Measurements from ENCODE around the gene ELOVL6.

The ELOVL6 gene

DNA sequence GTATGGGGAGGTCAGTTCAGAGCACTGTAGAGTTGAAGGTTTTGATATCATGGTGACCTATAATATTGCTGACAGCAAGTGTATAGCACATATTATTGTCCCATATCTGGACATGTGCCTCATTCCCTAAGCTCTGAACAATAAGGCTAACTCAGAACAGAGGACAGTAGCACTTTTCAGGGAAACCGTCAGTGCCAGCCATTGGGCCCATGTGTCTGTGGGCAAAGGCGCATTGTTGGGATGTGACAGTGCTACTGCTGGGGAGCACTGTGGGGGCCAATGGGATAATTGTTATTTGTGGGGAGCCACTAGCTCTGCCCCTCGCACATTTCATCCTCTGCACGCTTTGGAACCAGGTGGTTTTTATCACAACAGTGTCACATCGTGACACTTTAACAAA, 136.2 kb downstream of the ELOVL6 start:
- no peak overlapping the region for H3K9ac ChIP-seq
- H3K4me1 ChIP-seq (ENCODE audit: low read depth, poor library complexity, severe bottlenecking), result peaks cover 47% of the 10 kb centered on the region
- H3K36me3 ChIP-seq (ENCODE audit: insufficient read depth), result no peaks in the 10 kb centered on the region
- no peak overlapping the region for H3K4me3 ChIP-seq (IDR thresholded peaks at IDR 0.05; ENCODE audit: insufficient read depth, low read depth, low read length)
- TF ChIP-seq, protein P1, sequence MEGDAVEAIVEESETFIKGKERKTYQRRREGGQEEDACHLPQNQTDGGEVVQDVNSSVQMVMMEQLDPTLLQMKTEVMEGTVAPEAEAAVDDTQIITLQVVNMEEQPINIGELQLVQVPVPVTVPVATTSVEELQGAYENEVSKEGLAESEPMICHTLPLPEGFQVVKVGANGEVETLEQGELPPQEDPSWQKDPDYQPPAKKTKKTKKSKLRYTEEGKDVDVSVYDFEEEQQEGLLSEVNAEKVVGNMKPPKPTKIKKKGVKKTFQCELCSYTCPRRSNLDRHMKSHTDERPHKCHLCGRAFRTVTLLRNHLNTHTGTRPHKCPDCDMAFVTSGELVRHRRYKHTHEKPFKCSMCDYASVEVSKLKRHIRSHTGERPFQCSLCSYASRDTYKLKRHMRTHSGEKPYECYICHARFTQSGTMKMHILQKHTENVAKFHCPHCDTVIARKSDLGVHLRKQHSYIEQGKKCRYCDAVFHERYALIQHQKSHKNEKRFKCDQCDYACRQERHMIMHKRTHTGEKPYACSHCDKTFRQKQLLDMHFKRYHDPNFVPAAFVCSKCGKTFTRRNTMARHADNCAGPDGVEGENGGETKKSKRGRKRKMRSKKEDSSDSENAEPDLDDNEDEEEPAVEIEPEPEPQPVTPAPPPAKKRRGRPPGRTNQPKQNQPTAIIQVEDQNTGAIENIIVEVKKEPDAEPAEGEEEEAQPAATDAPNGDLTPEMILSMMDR (conservative IDR thresholded peaks at IDR 0.05; ENCODE audit: low read depth, low read length), result no peak
- H3K4me2 ChIP-seq, result no peak overlapping the region
- H3K27me3 ChIP-seq (ENCODE audit: insufficient read depth, low read depth), result no peaks in the 10 kb centered on the region
- H2AFZ ChIP-seq (ENCODE audit: low read depth), result no peak overlapping the region
- no peak overlapping the region for H3K27ac ChIP-seq
- H4K20me1 ChIP-seq (ENCODE audit: insufficient read depth), result no peaks in the 10 kb centered on the region
- H3K79me2 ChIP-seq (ENCODE audit: insufficient read depth, low read depth), result no peaks in the 10 kb centered on the region

GRCh38 chr4:110061076-110061475, 137.3 kb downstream of the ELOVL6 start:
- no peaks in the 10 kb centered on the region for H4K20me1 ChIP-seq (ENCODE audit: insufficient read depth)
- no peaks in the 10 kb centered on the region for H3K27me3 ChIP-seq (ENCODE audit: insufficient read depth, low read depth)
- peak overlapping the region; percentile 78; the same call in 1 of the 2 replicates for H3K27ac ChIP-seq
- no peaks in the 10 kb centered on the region for H3K79me2 ChIP-seq (ENCODE audit: insufficient read depth, low read depth)
- H3K9ac ChIP-seq, result no peak overlapping the region
- no peak overlapping the region for H3K4me3 ChIP-seq (IDR thresholded peaks at IDR 0.05; ENCODE audit: insufficient read depth, low read depth, low read length)
- TF ChIP-seq, protein P1 (conservative IDR thresholded peaks at IDR 0.05; ENCODE audit: low read depth, low read length), result no peak
- H2AFZ ChIP-seq (ENCODE audit: low read depth), result no peak overlapping the region
- H3K4me1 ChIP-seq (ENCODE audit: low read depth, poor library complexity, severe bottlenecking), result peaks cover 58% of the 10 kb centered on the region
- H3K4me2 ChIP-seq, result 0 out of 2 replicates have a peak overlapping the region, but pooled peaks have one; percentile 94
- no peaks in the 10 kb centered on the region for H3K36me3 ChIP-seq (ENCODE audit: insufficient read depth)

DNA sequence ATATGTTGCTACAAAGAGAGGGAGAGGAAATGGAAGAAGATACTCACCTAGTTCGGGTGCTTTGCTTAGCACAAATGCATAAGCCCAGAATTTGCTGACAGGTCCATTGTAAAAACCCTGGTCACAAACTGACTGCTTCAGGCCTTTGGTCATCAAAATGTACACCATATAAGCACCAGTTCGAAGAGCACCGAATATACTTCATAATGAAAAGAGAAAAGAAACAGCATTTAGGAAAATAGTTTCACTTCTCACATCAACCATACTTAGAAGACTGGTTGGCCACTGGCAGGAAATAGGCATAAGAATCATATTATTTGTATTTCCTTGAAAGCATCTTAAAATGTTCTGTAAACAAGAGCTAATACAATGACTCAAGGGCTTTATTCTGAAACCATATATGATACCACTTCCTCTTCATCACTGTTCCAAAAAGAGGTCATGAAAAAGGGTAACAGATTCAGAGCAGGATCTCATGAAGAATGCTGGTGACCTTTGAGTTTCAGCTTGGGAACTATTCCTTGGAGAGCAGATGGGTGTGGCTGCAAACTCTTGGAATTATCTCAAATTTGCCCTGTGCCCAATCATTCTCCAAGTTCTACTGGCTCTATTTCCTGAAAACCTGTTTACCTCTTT, 138.7 kb downstream of the ELOVL6 start:
- no peak overlapping the region for H3K4me3 ChIP-seq (IDR thresholded peaks at IDR 0.05; ENCODE audit: insufficient read depth, low read depth, low read length)
- peak overlapping the region; percentile 31; the same call in 1 of the 2 replicates for H3K9ac ChIP-seq
- TF ChIP-seq, protein P1 (conservative IDR thresholded peaks at IDR 0.05; ENCODE audit: low read depth, low read length), result no peak
- no peaks in the 10 kb centered on the region for H3K27me3 ChIP-seq (ENCODE audit: insufficient read depth, low read depth)
- peak overlapping the region; percentile 94 for H3K4me2 ChIP-seq
- H4K20me1 ChIP-seq (ENCODE audit: insufficient read depth), result no peaks in the 10 kb centered on the region
- no peaks in the 10 kb centered on the region for H3K79me2 ChIP-seq (ENCODE audit: insufficient read depth, low read depth)
- H3K27ac ChIP-seq, result peak overlapping the region; percentile 78
- H2AFZ ChIP-seq (ENCODE audit: low read depth), result peak overlapping the region; percentile 28; the same call in 1 of the 2 replicates
- H3K4me1 ChIP-seq (ENCODE audit: low read depth, poor library complexity, severe bottlenecking), result peaks cover 70% of the 10 kb centered on the region
- H3K36me3 ChIP-seq (ENCODE audit: insufficient read depth), result no peaks in the 10 kb centered on the region

- TF ChIP-seq, protein P1 (conservative IDR thresholded peaks at IDR 0.05; ENCODE audit: low read depth, low read length), result no peak
- H3K36me3 ChIP-seq (ENCODE audit: insufficient read depth), result no peaks in the 10 kb centered on the region
- H4K20me1 ChIP-seq (ENCODE audit: insufficient read depth), result no peaks in the 10 kb centered on the region
- H3K27ac ChIP-seq, result peak overlapping the region; percentile 78
- H3K4me1 ChIP-seq (ENCODE audit: low read depth, poor library complexity, severe bottlenecking), result peaks cover 80% of the 10 kb centered on the region
- no peaks in the 10 kb centered on the region for H3K27me3 ChIP-seq (ENCODE audit: insufficient read depth, low read depth)
- H3K9ac ChIP-seq, result peak overlapping the region; percentile 31; the same call in 1 of the 2 replicates
- peak overlapping the region; percentile 94 for H3K4me2 ChIP-seq
- no peak overlapping the region for H3K4me3 ChIP-seq (IDR thresholded peaks at IDR 0.05; ENCODE audit: insufficient read depth, low read depth, low read length)
- peak overlapping the region; percentile 28; the same call in 1 of the 2 replicates for H2AFZ ChIP-seq (ENCODE audit: low read depth)
- no peaks in the 10 kb centered on the region for H3K79me2 ChIP-seq (ENCODE audit: insufficient read depth, low read depth)
These were observed 139.7 kb downstream of the ELOVL6 start for GRCh38 chr4:110058677-110059076.

Data from KMS-11 (cell line).